K562 (cell line): ENCODE data around the gene CNTN5. TPM values are rescaled to one million over a fixed set of nuclear protein-coding genes. Genes with fewer than 3 reads are reported as not detected.

Experiments used
- ATAC-seq: fragments of 200-7000 bp; cut with Tn5 transposase; 3 replicates; pipeline ENCODE4 v1.9.1; 2020; ENCODE audit warnings: moderate library complexity
- BruUV-seq: library from RNA; stranded (reverse); fragments of 400-500 nt; replicated peaks from 2 replicates; lab custom pipeline; 2021; lab: Mats Ljungman, UMichigan
- CTCF ChIA-PET: fragments of 300-600 bp; formaldehyde crosslinking; extraction: SDS; loops from one replicate; lab custom pipeline; 2021; ENCODE audit warnings: low intra/inter-chr PET ratio; lab: Yijun Ruan, JAX
- POLR2A ChIA-PET: fragments of 300-600, 350-650 bp; sonication (Branson Sonifier 250); formaldehyde crosslinking; extraction: SDS; loops from one replicate; lab custom pipeline; 2021; ENCODE audit warnings: antibody characterized with exemption, inconsistent platforms; lab: Yijun Ruan, JAX
- DNase-seq, 4 experiments: peaks; one replicate each; pipeline versions ENCODE4 v3.0.0 to v3.0.0-alpha.2; 2011 to 2018; ENCODE audit warnings: low spot score in 3 of 4, mixed read lengths in 3 of 4; ENCODE audit errors: extremely low read depth in 1 of 4
- FAIRE-seq: peaks from 2 replicates; lab custom pipeline; 2011; peaks lifted over from hg19 to GRCh38; lab: Jason Lieb, UNC
- H2AFZ ChIP-seq: 2 replicates; pipeline ENCODE4 v1.6.0; 2011; ENCODE audit warnings: low read depth, low read length, control low read depth, inconsistent platforms
- H3K27ac ChIP-seq: fragments of 200-600 bp; 3 replicates; pipeline ENCODE4 v1.8.0; 2011; ENCODE audit warnings: low read depth, mild to moderate bottlenecking, control low read depth, inconsistent platforms, low read length, moderate library complexity, mixed read lengths; ENCODE audit errors: extremely low read depth
- H3K27me3 ChIP-seq, 2 experiments: fragments of 300-600 bp in 1 of 2; 2 replicates in 1 of 2; 3 replicates in 1 of 2; pipeline versions ENCODE4 v1.6.0 to v1.8.0; 2011; ENCODE audit warnings: inconsistent platforms in 2 of 2, low read length in 2 of 2, mild to moderate bottlenecking in 1 of 2, mixed read lengths in 1 of 2, moderate library complexity in 1 of 2; ENCODE audit not compliant: control insufficient read depth in 2 of 2, insufficient read depth in 2 of 2
- H3K36me3 ChIP-seq: fragments of 300-600 bp; 3 replicates; pipeline ENCODE4 v1.8.0; 2011; ENCODE audit warnings: mild to moderate bottlenecking, low read length, inconsistent platforms; ENCODE audit not compliant: control insufficient read depth, insufficient read depth
- H3K4me1 ChIP-seq, 2 experiments: fragments of 200-600 bp in 1 of 2; replicated peaks in 1 of 2; 2 replicates in 1 of 2; 3 replicates in 1 of 2; pipeline versions ENCODE4 v1.5.1 to v1.8.0; 2011; ENCODE audit warnings: inconsistent platforms in 2 of 2, low read length in 2 of 2, mild to moderate bottlenecking in 1 of 2, mixed read lengths in 1 of 2, moderate library complexity in 1 of 2; ENCODE audit not compliant: control insufficient read depth in 2 of 2, insufficient read depth in 2 of 2
- H3K4me2 ChIP-seq: 2 replicates; pipeline ENCODE4 v1.6.1; 2011; ENCODE audit warnings: low read length, control low read depth, inconsistent platforms, mixed read lengths; ENCODE audit not compliant: insufficient read depth
- H3K4me3 ChIP-seq: fragments of 200-600 bp; sonication (generic), shearing (Covaris generic); 2 replicates; pipeline ENCODE4 v1.5.1; 2016; ENCODE audit warnings: control low read depth, inconsistent platforms
- H3K79me2 ChIP-seq: fragments of 200-600 bp; 3 replicates; pipeline ENCODE4 v1.8.0; 2011; ENCODE audit warnings: low read length, inconsistent platforms; ENCODE audit not compliant: control insufficient read depth, insufficient read depth
- H3K9ac ChIP-seq, 2 experiments: 2 replicates each; pipeline versions ENCODE4 v1.6.0 to v1.6.1; 2011; ENCODE audit warnings: low read depth in 2 of 2, low read length in 2 of 2, control low read depth in 1 of 2, inconsistent platforms in 1 of 2, mild to moderate bottlenecking in 1 of 2, mixed read lengths in 1 of 2; ENCODE audit not compliant: insufficient read depth in 1 of 2
- H3K9me1 ChIP-seq: one replicate; pipeline ENCODE4 v1.6.0; 2011; ENCODE audit warnings: inconsistent platforms, mild to moderate bottlenecking, low read length, moderate library complexity; ENCODE audit not compliant: control insufficient read depth, insufficient read depth
- H3K9me3 ChIP-seq: replicated peaks from 2 replicates; pipeline ENCODE4 v1.5.1; 2011; ENCODE audit warnings: low read depth, low read length, inconsistent platforms; ENCODE audit not compliant: control insufficient read depth, insufficient read depth
- H4K20me1 ChIP-seq: replicated peaks from 2 replicates; pipeline ENCODE4 v1.6.1; 2011; ENCODE audit warnings: low read length, inconsistent platforms, mixed read lengths; ENCODE audit not compliant: control insufficient read depth, insufficient read depth
- ILF3 ChIP-seq: fragments of 450-650 bp; IDR thresholded peaks from 2 replicates; pipeline ENCODE4 v1.6.1; 2018; ENCODE audit warnings: antibody characterized with exemption, mild to moderate bottlenecking, moderate library complexity, borderline replicate concordance
- KAT2B ChIP-seq: IDR thresholded peaks from one replicate; pipeline ENCODE4 v1.6.1; 2012; ENCODE audit warnings: low read depth, mild to moderate bottlenecking, control low read depth, inconsistent platforms, low read length, moderate library complexity
- MXD1 ChIP-seq: fragments of 250-450 bp; sonication (Bioruptor Pico); IDR thresholded peaks from 2 replicates; pipeline ENCODE4 v1.8.0; 2021; ENCODE audit warnings: borderline replicate concordance, mild to moderate bottlenecking, moderate library complexity; ENCODE audit not compliant: poor library complexity, severe bottlenecking
- PPARD ChIP-seq: fragments of 250-450 bp; sonication (Bioruptor Pico); IDR thresholded peaks from 2 replicates; pipeline ENCODE4 v1.8.0; 2022; ENCODE audit warnings: inconsistent platforms, mild to moderate bottlenecking, moderate library complexity
- SMARCE1 ChIP-seq: fragments of 450-650 bp; IDR thresholded peaks from 2 replicates; pipeline ENCODE4 v1.7.1; 2016; ENCODE audit warnings: mild to moderate bottlenecking
- SP2 ChIP-seq: IDR thresholded peaks from 2 replicates; pipeline ENCODE4 v1.6.1; 2011; ENCODE audit warnings: mild to moderate bottlenecking, low read depth, low read length, moderate library complexity; ENCODE audit not compliant: poor library complexity, severe bottlenecking; ENCODE audit errors: extremely low read depth
- SRSF7 ChIP-seq: fragments of 200-400 bp; formaldehyde crosslinking; optimal IDR thresholded peaks from 2 replicates; pipeline ENCODE3; 2017; ENCODE audit warnings: mild to moderate bottlenecking, low read depth, low read length
- ZNF431 ChIP-seq: sonication (generic); formaldehyde crosslinking; IDR thresholded peaks from 2 replicates; pipeline ENCODE4 v1.8.0; 2022; ENCODE audit warnings: mild to moderate bottlenecking, missing genetic modification reagents
- WGBS: fragments of 100-300 bp; shearing (Covaris generic); methylation state at CpG from one replicate; pipeline ENCODE4 v1.1.6; 2016; ENCODE audit warnings: low coverage, mixed read lengths; ENCODE audit not compliant: insufficient coverage; ENCODE audit errors: missing lambda C conversion rate; 5-methylcytosine and 5-hydroxymethylcytosine counted together
- in situ Hi-C: fragments of 300-500 bp; cut with MboI; formaldehyde crosslinking; loops from 4 replicates; pipeline ENCODE4 v1.15.0; 2018; ENCODE audit warnings: inconsistent platforms, mixed read lengths
- intact Hi-C: fragments of 100-400 bp; cut with micrococcal nuclease; formaldehyde crosslinking; loops from 2 replicates; pipeline ENCODE4 v1.14.2; 2022
- polyA plus RNA-seq, 8 experiments: library from polyadenylated mRNA; depleted of rRNA in 4 of 8; stranded (reverse) in 5 of 8; unstranded in 3 of 8; fragments of >200 nt; fragmentation: Nextera tagmentation in 2 of 8; fragmentation: Illumina TruSeq in 1 of 8; extraction: Ambion mirVana in 2 of 8; extraction: Trizol in 1 of 8; gene quantifications; 2 replicates each; pipeline versions ENCODE4 v1.2.1 to v1.2.3, GENCODE V29; 2011 to 2014; ENCODE audit warnings: inconsistent platforms in 1 of 8, missing spikeins in 1 of 8
- total RNA-seq, 7 experiments: library from RNA; depleted of rRNA in 6 of 7; stranded (reverse); fragments of >200 nt in 6 of 7; fragmentation: Illumina TruSeq in 2 of 7; extraction: Trizol in 2 of 7; gene quantifications; 2 replicates each; pipeline versions ENCODE4 v1.2.1 to v1.2.3, GENCODE V29; 2011 to 2021; ENCODE audit warnings: low replicate concordance in 1 of 7
- TF ChIP-seq, protein P1 (sequence below): sonication (generic); formaldehyde crosslinking; IDR thresholded peaks from 2 replicates; pipeline ENCODE4 v1.9.0; 2022; ENCODE audit warnings: mild to moderate bottlenecking, missing genetic modification reagents
- TF ChIP-seq, protein P2 (sequence below): fragments of 200-400 bp; formaldehyde crosslinking; IDR thresholded peaks from 2 replicates; pipeline ENCODE4 v1.6.1; 2017; ENCODE audit warnings: mild to moderate bottlenecking, low read depth, low read length, moderate library complexity
- TF ChIP-seq, protein P3 (sequence below): fragments of 250-450 bp; sonication (Bioruptor Pico); IDR thresholded peaks from 2 replicates; pipeline ENCODE4 v1.8.0; 2021; ENCODE audit warnings: moderate library complexity, mild to moderate bottlenecking, inconsistent platforms
- TF ChIP-seq, protein P4 (sequence below): fragments of 450-650 bp; IDR thresholded peaks from 2 replicates; pipeline ENCODE4 v1.6.1; 2018; ENCODE audit not compliant: partially characterized antibody

Gene CNTN5
- total and polyA plus RNA-seq, 9 of the 15 experiments (the other 6 are each of a cell fraction or from before 2014, with no cell fraction given) = 0.03 TPM; not detected in 8

DNA sequence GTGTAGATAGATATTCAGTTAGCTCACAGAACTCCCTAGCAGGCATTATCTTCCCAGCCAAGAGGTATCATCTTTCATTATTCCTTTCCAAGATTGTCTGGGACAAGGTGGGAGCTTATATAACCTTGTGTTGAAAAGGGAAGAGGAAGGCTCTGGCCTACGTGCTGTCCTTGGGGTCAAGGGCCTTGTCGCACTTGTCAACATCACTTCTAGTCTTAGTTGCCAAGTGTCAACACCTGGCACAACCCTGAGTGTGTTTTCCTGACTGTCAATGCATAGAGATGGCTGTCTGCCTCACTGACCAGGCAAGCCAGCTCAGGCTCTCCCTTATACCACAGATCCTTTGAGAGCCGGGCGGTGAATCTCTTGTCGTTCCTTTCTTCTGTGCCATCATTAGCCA lies 331.9 kb downstream of the CNTN5 start:
- H3K27me3 ChIP-seq = no peaks in the 10 kb centered on the region
- POLR2A ChIA-PET = no interaction called here
- BruUV-seq = no TSS peak
- TF ChIP-seq, protein P1, sequence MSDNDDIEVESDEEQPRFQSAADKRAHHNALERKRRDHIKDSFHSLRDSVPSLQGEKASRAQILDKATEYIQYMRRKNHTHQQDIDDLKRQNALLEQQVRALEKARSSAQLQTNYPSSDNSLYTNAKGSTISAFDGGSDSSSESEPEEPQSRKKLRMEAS = no peak
- TF ChIP-seq ZNF431 (CRISPR knock-in tag) = no peak
- TF ChIP-seq, protein P2, sequence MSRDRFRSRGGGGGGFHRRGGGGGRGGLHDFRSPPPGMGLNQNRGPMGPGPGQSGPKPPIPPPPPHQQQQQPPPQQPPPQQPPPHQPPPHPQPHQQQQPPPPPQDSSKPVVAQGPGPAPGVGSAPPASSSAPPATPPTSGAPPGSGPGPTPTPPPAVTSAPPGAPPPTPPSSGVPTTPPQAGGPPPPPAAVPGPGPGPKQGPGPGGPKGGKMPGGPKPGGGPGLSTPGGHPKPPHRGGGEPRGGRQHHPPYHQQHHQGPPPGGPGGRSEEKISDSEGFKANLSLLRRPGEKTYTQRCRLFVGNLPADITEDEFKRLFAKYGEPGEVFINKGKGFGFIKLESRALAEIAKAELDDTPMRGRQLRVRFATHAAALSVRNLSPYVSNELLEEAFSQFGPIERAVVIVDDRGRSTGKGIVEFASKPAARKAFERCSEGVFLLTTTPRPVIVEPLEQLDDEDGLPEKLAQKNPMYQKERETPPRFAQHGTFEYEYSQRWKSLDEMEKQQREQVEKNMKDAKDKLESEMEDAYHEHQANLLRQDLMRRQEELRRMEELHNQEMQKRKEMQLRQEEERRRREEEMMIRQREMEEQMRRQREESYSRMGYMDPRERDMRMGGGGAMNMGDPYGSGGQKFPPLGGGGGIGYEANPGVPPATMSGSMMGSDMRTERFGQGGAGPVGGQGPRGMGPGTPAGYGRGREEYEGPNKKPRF = no peak
- no peak for TF ChIP-seq ILF3
- no peak for TF ChIP-seq SP2
- TF ChIP-seq, protein P3, sequence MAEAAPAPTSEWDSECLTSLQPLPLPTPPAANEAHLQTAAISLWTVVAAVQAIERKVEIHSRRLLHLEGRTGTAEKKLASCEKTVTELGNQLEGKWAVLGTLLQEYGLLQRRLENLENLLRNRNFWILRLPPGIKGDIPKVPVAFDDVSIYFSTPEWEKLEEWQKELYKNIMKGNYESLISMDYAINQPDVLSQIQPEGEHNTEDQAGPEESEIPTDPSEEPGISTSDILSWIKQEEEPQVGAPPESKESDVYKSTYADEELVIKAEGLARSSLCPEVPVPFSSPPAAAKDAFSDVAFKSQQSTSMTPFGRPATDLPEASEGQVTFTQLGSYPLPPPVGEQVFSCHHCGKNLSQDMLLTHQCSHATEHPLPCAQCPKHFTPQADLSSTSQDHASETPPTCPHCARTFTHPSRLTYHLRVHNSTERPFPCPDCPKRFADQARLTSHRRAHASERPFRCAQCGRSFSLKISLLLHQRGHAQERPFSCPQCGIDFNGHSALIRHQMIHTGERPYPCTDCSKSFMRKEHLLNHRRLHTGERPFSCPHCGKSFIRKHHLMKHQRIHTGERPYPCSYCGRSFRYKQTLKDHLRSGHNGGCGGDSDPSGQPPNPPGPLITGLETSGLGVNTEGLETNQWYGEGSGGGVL = no peak
- TF ChIP-seq MXD1 (CRISPR knock-in tag) = no peak
- no peak for TF ChIP-seq SRSF7
- TF ChIP-seq, protein P4, sequence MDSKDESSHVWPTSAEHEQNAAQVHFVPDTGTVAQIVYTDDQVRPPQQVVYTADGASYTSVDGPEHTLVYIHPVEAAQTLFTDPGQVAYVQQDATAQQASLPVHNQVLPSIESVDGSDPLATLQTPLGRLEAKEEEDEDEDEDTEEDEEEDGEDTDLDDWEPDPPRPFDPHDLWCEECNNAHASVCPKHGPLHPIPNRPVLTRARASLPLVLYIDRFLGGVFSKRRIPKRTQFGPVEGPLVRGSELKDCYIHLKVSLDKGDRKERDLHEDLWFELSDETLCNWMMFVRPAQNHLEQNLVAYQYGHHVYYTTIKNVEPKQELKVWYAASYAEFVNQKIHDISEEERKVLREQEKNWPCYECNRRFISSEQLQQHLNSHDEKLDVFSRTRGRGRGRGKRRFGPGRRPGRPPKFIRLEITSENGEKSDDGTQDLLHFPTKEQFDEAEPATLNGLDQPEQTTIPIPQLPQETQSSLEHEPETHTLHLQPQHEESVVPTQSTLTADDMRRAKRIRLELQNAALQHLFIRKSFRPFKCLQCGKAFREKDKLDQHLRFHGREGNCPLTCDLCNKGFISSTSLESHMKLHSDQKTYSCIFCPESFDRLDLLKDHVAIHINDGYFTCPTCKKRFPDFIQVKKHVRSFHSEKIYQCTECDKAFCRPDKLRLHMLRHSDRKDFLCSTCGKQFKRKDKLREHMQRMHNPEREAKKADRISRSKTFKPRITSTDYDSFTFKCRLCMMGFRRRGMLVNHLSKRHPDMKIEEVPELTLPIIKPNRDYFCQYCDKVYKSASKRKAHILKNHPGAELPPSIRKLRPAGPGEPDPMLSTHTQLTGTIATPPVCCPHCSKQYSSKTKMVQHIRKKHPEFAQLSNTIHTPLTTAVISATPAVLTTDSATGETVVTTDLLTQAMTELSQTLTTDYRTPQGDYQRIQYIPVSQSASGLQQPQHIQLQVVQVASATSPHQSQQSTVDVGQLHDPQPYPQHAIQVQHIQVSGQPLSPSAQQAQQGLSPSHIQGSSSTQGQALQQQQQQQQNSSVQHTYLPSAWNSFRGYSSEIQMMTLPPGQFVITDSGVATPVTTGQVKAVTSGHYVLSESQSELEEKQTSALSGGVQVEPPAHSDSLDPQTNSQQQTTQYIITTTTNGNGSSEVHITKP = no peak
- TF ChIP-seq PPARD = no peak
- no peak for TF ChIP-seq KAT2B
- TF ChIP-seq SMARCE1 = no peak

More for the DNA sequence above, 331.9 kb downstream of the CNTN5 start:
- FAIRE-seq (no peak), ATAC-seq (no peak), DNase-seq (no peak)
- CTCF ChIA-PET = no interaction called here
- H3K9me3 ChIP-seq = no peaks in the 10 kb centered on the region
- no peak overlapping the region for H2AFZ ChIP-seq
- no peaks in the 10 kb centered on the region for H3K9me1 ChIP-seq
- in situ Hi-C loops = no loop called here
- no peak overlapping the region for H3K4me3 ChIP-seq
- H3K27ac ChIP-seq = no peak overlapping the region
- no peak overlapping the region for H3K9ac ChIP-seq
- no peaks in the 10 kb centered on the region for H3K36me3 ChIP-seq
- no peaks in the 10 kb centered on the region for H3K79me2 ChIP-seq
- intact Hi-C loops = no loop called here
- H4K20me1 ChIP-seq = no peaks in the 10 kb centered on the region
- 0% methylated on average over 5 of the region's 5 CpGs for WGBS
- H3K4me1 ChIP-seq = no peaks in the 10 kb centered on the region
- no peak overlapping the region for H3K4me2 ChIP-seq
